Measurements from ENCODE around the gene B4GALNT3. TPM values are rescaled to one million over a fixed set of nuclear protein-coding genes. Genes with fewer than 3 reads are reported as not detected.

Gene B4GALNT3
- total RNA-seq, 4 donors from 2014 or later: 9.1 to 30.3 (median 12.5) TPM

- no peaks in the 10 kb centered on the region for H3K36me3 ChIP-seq
- no peak overlapping the region for H3K27ac ChIP-seq
- TF ChIP-seq POLR2A (IDR thresholded peaks at IDR 0.05): no peak
- H3K27me3 ChIP-seq: no peaks in the 10 kb centered on the region
- DNase-seq: no peak
- no peaks in the 10 kb centered on the region for H3K9me3 ChIP-seq
- H3K4me1 ChIP-seq: peaks cover 0 to 4% (median 0%) of the 10 kb centered on the region in 4 donors
- no peak overlapping the region for H3K4me3 ChIP-seq
Measured at GRCh38 chr12:556498-556897, 96.8 kb downstream of the B4GALNT3 start.

GRCh38 chr12:558580-558979 lies 98.8 kb downstream of the B4GALNT3 start:
- TF ChIP-seq CTCF (IDR thresholded peaks at IDR 0.05) (no peak), POLR2A (IDR thresholded peaks at IDR 0.05) (no peak)
- H3K36me3 ChIP-seq: no peaks in the 10 kb centered on the region
- DNase-seq: no peak

GRCh38 chr12:559208-559905 lies 99.6 kb downstream of the B4GALNT3 start:
- Histone ChIP-seq H3K36me3 (no peaks in the 10 kb centered on the region), H3K9me3 (no peaks in the 10 kb centered on the region)
- no peak for TF ChIP-seq CTCF (IDR thresholded peaks at IDR 0.05)
- TF ChIP-seq POLR2A (IDR thresholded peaks at IDR 0.05): no peak

More at GRCh38 chr12:558580-558979, 98.8 kb downstream of the B4GALNT3 start:
- H3K9me3 ChIP-seq: no peaks in the 10 kb centered on the region
- no peaks in the 10 kb centered on the region for H3K27me3 ChIP-seq
- no peak overlapping the region for H3K4me3 ChIP-seq
- peaks cover 0 to 8% (median 0%) of the 10 kb centered on the region in 4 donors for H3K4me1 ChIP-seq
- H3K27ac ChIP-seq: no peak overlapping the region

GRCh38 chr12:559906-560455 lies 100.2 kb downstream of the B4GALNT3 start:
- no peak for DNase-seq
- TF ChIP-seq CTCF (IDR thresholded peaks at IDR 0.05): no peak
- TF ChIP-seq POLR2A (IDR thresholded peaks at IDR 0.05): no peak
- no peaks in the 10 kb centered on the region for H3K36me3 ChIP-seq
- H3K4me3 ChIP-seq: no peak overlapping the region
- no peaks in the 10 kb centered on the region for H3K9me3 ChIP-seq
- peaks cover 0 to 8% (median 2%) of the 10 kb centered on the region in 4 donors for H3K4me1 ChIP-seq
- no peak overlapping the region for H3K27ac ChIP-seq
- no peaks in the 10 kb centered on the region for H3K27me3 ChIP-seq

More at GRCh38 chr12:559208-559905, 99.6 kb downstream of the B4GALNT3 start:
- no peak for DNase-seq
- no peak overlapping the region for H3K27ac ChIP-seq
- H3K4me1 ChIP-seq: peaks cover 0 to 8% (median 2%) of the 10 kb centered on the region in 4 donors
- no peaks in the 10 kb centered on the region for H3K27me3 ChIP-seq
- no peak overlapping the region for H3K4me3 ChIP-seq

- DNase-seq: no peak
- H3K4me1 ChIP-seq: peaks cover 0 to 8% (median 2%) of the 10 kb centered on the region in 4 donors
- no peaks in the 10 kb centered on the region for H3K36me3 ChIP-seq
- no peak overlapping the region for H3K27ac ChIP-seq
- no peaks in the 10 kb centered on the region for H3K9me3 ChIP-seq
- TF ChIP-seq POLR2A (IDR thresholded peaks at IDR 0.05): no peak
- TF ChIP-seq CTCF (IDR thresholded peaks at IDR 0.05): no peak
- no peak overlapping the region for H3K4me3 ChIP-seq
- no peaks in the 10 kb centered on the region for H3K27me3 ChIP-seq
Measured at GRCh38 chr12:560691-561390, 101.1 kb downstream of the B4GALNT3 start.

- DNase-seq: no peak
- Histone ChIP-seq H3K9me3 (no peaks in the 10 kb centered on the region), H3K27ac (peak overlapping the region in 1 of 4 donors; percentile 27), H3K4me3 (no peak overlapping the region), H3K4me1 (peaks cover 0 to 8% (median 2%) of the 10 kb centered on the region in 4 donors), H3K36me3 (no peaks in the 10 kb centered on the region), H3K27me3 (no peaks in the 10 kb centered on the region)
- TF ChIP-seq POLR2A (IDR thresholded peaks at IDR 0.05): no peak
- no peak for TF ChIP-seq CTCF (IDR thresholded peaks at IDR 0.05)
Measured at GRCh38 chr12:561391-561705, 101.6 kb downstream of the B4GALNT3 start.
